HepG2 (cell line): ENCODE data around the gene STK38L. TPM values are rescaled to one million over a fixed set of nuclear protein-coding genes. Genes with fewer than 3 reads are reported as not detected.

Experiments used
- ATAC-seq: fragments of 200-7000 bp; cut with Tn5 transposase; 3 replicates; pipeline ENCODE4 v1.9.1; 2020; ENCODE audit warnings: mild to moderate bottlenecking, moderate library complexity
- BruUV-seq: library from RNA; stranded (reverse); fragments of 400-500 nt; replicated peaks from 2 replicates; lab custom pipeline; 2021; lab: Mats Ljungman, UMichigan
- CTCF ChIA-PET: fragments of 300-600 bp; formaldehyde crosslinking; extraction: SDS; loops from one replicate; lab custom pipeline; 2021; ENCODE audit warnings: low total read pairs, inconsistent platforms, low intra/inter-chr PET ratio; lab: Yijun Ruan, JAX
- POLR2A ChIA-PET: fragments of 350-600 bp; sonication (Branson Sonifier 250); formaldehyde crosslinking; loops from one replicate; lab custom pipeline; 2020; ENCODE audit warnings: antibody characterized with exemption, inconsistent platforms; lab: Yijun Ruan, JAX
- DNase-seq: peaks from one replicate; pipeline ENCODE4 v3.0.0-alpha.2; 2015; ENCODE audit warnings: low spot score
- FAIRE-seq: peaks from 3 replicates; lab custom pipeline; 2011; peaks lifted over from hg19 to GRCh38; lab: Jason Lieb, UNC
- H2AFZ ChIP-seq: one replicate; pipeline ENCODE4 v1.6.1; 2011; ENCODE audit warnings: low read length, inconsistent platforms
- H3K27ac ChIP-seq: fragments of 300-600 bp; 3 replicates; pipeline ENCODE4 v1.8.0; 2011; ENCODE audit warnings: mixed run types, mild to moderate bottlenecking, mixed read lengths, low read length, inconsistent platforms; ENCODE audit not compliant: insufficient read depth; ENCODE audit errors: extremely low read length
- H3K27me3 ChIP-seq, 2 experiments: fragments of 200-600 bp in 1 of 2; 2 replicates in 1 of 2; 3 replicates in 1 of 2; pipeline versions ENCODE4 v1.6.0 to v1.8.0; 2011; ENCODE audit warnings: low read length in 2 of 2, mild to moderate bottlenecking in 2 of 2, moderate library complexity in 2 of 2, inconsistent platforms in 1 of 2; ENCODE audit not compliant: insufficient read depth in 2 of 2, control insufficient read depth in 1 of 2
- H3K36me3 ChIP-seq, 2 experiments: fragments of 200-600 bp in 1 of 2; replicated peaks in 1 of 2; 2 replicates in 1 of 2; 3 replicates in 1 of 2; pipeline versions ENCODE4 v1.5.1 to v1.8.0; 2011; ENCODE audit warnings: low read length in 2 of 2, inconsistent platforms in 1 of 2; ENCODE audit not compliant: insufficient read depth in 2 of 2, control insufficient read depth in 1 of 2
- H3K4me1 ChIP-seq: 2 replicates; pipeline ENCODE4 v1.5.1; 2012; ENCODE audit warnings: low read length, inconsistent platforms; ENCODE audit not compliant: insufficient read depth
- H3K4me2 ChIP-seq: 2 replicates; pipeline ENCODE4 v1.6.0; 2011; ENCODE audit warnings: low read depth, low read length, inconsistent platforms
- H3K4me3 ChIP-seq, 3 experiments: fragments of 200-600 bp in 1 of 3; sonication (generic), shearing (Covaris generic) in 1 of 3; replicated peaks in 1 of 3; 2 replicates each; pipeline ENCODE4 v1.5.1; 2011 to 2016; ENCODE audit warnings: low read length in 3 of 3, inconsistent platforms in 2 of 3, low read depth in 2 of 3, mild to moderate bottlenecking in 2 of 3, control low read depth in 1 of 3, mixed read lengths in 1 of 3; ENCODE audit not compliant: insufficient read depth in 1 of 3
- H3K79me2 ChIP-seq: one replicate; pipeline ENCODE4 v1.6.1; 2011; ENCODE audit warnings: low read length, inconsistent platforms; ENCODE audit not compliant: insufficient read depth
- H3K9ac ChIP-seq: 2 replicates; pipeline ENCODE4 v1.6.0; 2011; ENCODE audit warnings: mild to moderate bottlenecking, low read depth, low read length, inconsistent platforms; ENCODE audit not compliant: insufficient read depth
- H3K9me3 ChIP-seq: 2 replicates; pipeline ENCODE4 v1.5.1; 2012; ENCODE audit warnings: mild to moderate bottlenecking, low read length
- H4K20me1 ChIP-seq: 2 replicates; pipeline ENCODE4 v1.6.0; 2011; ENCODE audit warnings: inconsistent platforms, mild to moderate bottlenecking, low read length, moderate library complexity; ENCODE audit not compliant: insufficient read depth
- ATF7 ChIP-seq, 2 experiments: fragments of 450-650 bp in 1 of 2; sonication (generic) in 1 of 2; formaldehyde crosslinking in 1 of 2; IDR thresholded peaks; 2 replicates each; pipeline versions ENCODE4 v1.4.0 to v1.6.1; 2016 to 2020; ENCODE audit warnings: antibody characterized with exemption in 1 of 2, mild to moderate bottlenecking in 1 of 2, missing genetic modification reagents in 1 of 2
- DMAP1 ChIP-seq: IDR thresholded peaks from 2 replicates; pipeline ENCODE4 v1.6.1; 2016
- GTF3A ChIP-seq: sonication (generic); formaldehyde crosslinking; conservative IDR thresholded peaks from 2 replicates; pipeline ENCODE4 v1.4.0; 2020; ENCODE audit warnings: mild to moderate bottlenecking, missing genetic modification reagents
- KDM5A ChIP-seq: fragments of 200-600 bp; sonication (generic); IDR thresholded peaks from 2 replicates; pipeline ENCODE4 v1.7.0; 2018; ENCODE audit warnings: antibody characterized with exemption, mild to moderate bottlenecking, low read length, borderline replicate concordance
- MAFK ChIP-seq, 2 experiments: IDR thresholded peaks in 1 of 2; conservative IDR thresholded peaks in 1 of 2; 2 replicates each; pipeline ENCODE4 v1.6.1; 2011; ENCODE audit warnings: improper control_type of control experiment in 2 of 2, low read length in 2 of 2
- NFE2L1 ChIP-seq: sonication (generic); formaldehyde crosslinking; IDR thresholded peaks from 2 replicates; pipeline ENCODE4 v1.4.0; 2020; ENCODE audit warnings: missing genetic modification reagents, mild to moderate bottlenecking, borderline replicate concordance
- NKX3-1 ChIP-seq: sonication (generic); formaldehyde crosslinking; IDR thresholded peaks from 2 replicates; pipeline ENCODE4 v1.5.0; 2020; ENCODE audit warnings: missing genetic modification reagents
- SMARCC2 ChIP-seq: fragments of 450-650 bp; IDR thresholded peaks from 2 replicates; pipeline ENCODE4 v1.6.1; 2017; ENCODE audit warnings: antibody characterized with exemption, mild to moderate bottlenecking
- SUZ12 ChIP-seq: fragments of 150-350 bp; IDR thresholded peaks from 2 replicates; pipeline ENCODE4 v1.6.1; 2014; ENCODE audit warnings: low read depth, low read length
- ZBTB42 ChIP-seq: sonication (generic); formaldehyde crosslinking; IDR thresholded peaks from 2 replicates; pipeline ENCODE4 v1.5.0; 2020; ENCODE audit warnings: mild to moderate bottlenecking, missing genetic modification reagents
- ZKSCAN8 ChIP-seq: IDR thresholded peaks from 2 replicates; pipeline ENCODE4 v1.6.1; 2016; ENCODE audit warnings: borderline replicate concordance, missing genetic modification reagents, missing compliant biosample characterization
- ZNF232 ChIP-seq: sonication (generic); formaldehyde crosslinking; IDR thresholded peaks from 2 replicates; pipeline ENCODE4 v1.4.0; 2020; ENCODE audit warnings: missing genetic modification reagents, borderline replicate concordance
- ZNF3 ChIP-seq: IDR thresholded peaks from 2 replicates; pipeline ENCODE4 v1.7.0; 2017; ENCODE audit warnings: inconsistent platforms
- ZNF350 ChIP-seq: sonication (generic); formaldehyde crosslinking; IDR thresholded peaks from 2 replicates; pipeline ENCODE4 v1.4.0; 2020; ENCODE audit warnings: mild to moderate bottlenecking, low read depth, missing genetic modification reagents, borderline replicate concordance
- ZNF614 ChIP-seq: IDR thresholded peaks from 2 replicates; pipeline ENCODE4 v1.6.1; 2018; ENCODE audit warnings: missing biosample characterization, missing genetic modification reagents, inconsistent platforms, borderline replicate concordance
- ZNF709 ChIP-seq: sonication (generic); formaldehyde crosslinking; IDR thresholded peaks from 2 replicates; pipeline ENCODE4 v1.5.0; 2020; ENCODE audit warnings: mild to moderate bottlenecking, missing genetic modification reagents
- ZNF766 ChIP-seq: sonication (generic); formaldehyde crosslinking; IDR thresholded peaks from 2 replicates; pipeline ENCODE4 v1.5.0; 2020; ENCODE audit warnings: missing genetic modification reagents, borderline replicate concordance
- ZNF841 ChIP-seq: sonication (generic); formaldehyde crosslinking; IDR thresholded peaks from 2 replicates; pipeline ENCODE4 v1.8.1; 2023; ENCODE audit warnings: missing genetic modification reagents, borderline replicate concordance
- WGBS: methylation state at CpG from one replicate; pipeline ENCODE4 v1.1.6; 2017; ENCODE audit warnings: low lambda C conversion rate; 5-methylcytosine and 5-hydroxymethylcytosine counted together
- in situ Hi-C: cut with HindIII; loops from 2 replicates; pipeline ENCODE4 v1.10.0; 2017; ENCODE audit warnings: low pct_unique_long_range_greater_than_20kb; ENCODE audit not compliant: extremely low pct_ligation_motif_present
- intact Hi-C: fragments of 100-400 bp; cut with micrococcal nuclease; formaldehyde crosslinking; loops from one replicate; pipeline ENCODE4 v1.10.0; 2022; ENCODE audit not compliant: unreplicated experiment
- polyA plus RNA-seq, 8 experiments: library from polyadenylated mRNA; depleted of rRNA in 3 of 8; stranded (reverse) in 7 of 8; unstranded in 1 of 8; fragments of >200 nt; fragmentation: Illumina TruSeq in 4 of 8; extraction: Trizol in 4 of 8; gene quantifications; 2 replicates each; pipeline versions ENCODE4 v1.2.1 to v1.2.3, GENCODE V29; 2011 to 2016; ENCODE audit warnings: low read depth in 4 of 8, missing spikeins in 1 of 8, mixed read lengths in 1 of 8; ENCODE audit not compliant: insufficient read depth in 1 of 8
- total RNA-seq, 5 experiments: library from RNA; depleted of rRNA; stranded (reverse); fragments of >200 nt; fragmentation: Illumina TruSeq; extraction: Trizol; gene quantifications; 2 replicates each; pipeline ENCODE4 v1.2.3, GENCODE V29; 2016; ENCODE audit warnings: low read depth in 1 of 5
- TF ChIP-seq, protein P1 (sequence below): sonication (generic); formaldehyde crosslinking; IDR thresholded peaks from 2 replicates; pipeline ENCODE4 v1.8.1; 2023; ENCODE audit warnings: missing genetic modification reagents, mild to moderate bottlenecking, borderline replicate concordance
- TF ChIP-seq, protein P2 (sequence below): sonication (generic); formaldehyde crosslinking; conservative IDR thresholded peaks from 2 replicates; pipeline ENCODE4 v1.4.0; 2020; ENCODE audit warnings: missing genetic modification reagents

STK38L gene
- total and polyA plus RNA-seq, 2 of the 13 experiments (the other 11 are each of a cell fraction or from before 2014, with no cell fraction given): 6.1 to 26.4 TPM

DNA sequence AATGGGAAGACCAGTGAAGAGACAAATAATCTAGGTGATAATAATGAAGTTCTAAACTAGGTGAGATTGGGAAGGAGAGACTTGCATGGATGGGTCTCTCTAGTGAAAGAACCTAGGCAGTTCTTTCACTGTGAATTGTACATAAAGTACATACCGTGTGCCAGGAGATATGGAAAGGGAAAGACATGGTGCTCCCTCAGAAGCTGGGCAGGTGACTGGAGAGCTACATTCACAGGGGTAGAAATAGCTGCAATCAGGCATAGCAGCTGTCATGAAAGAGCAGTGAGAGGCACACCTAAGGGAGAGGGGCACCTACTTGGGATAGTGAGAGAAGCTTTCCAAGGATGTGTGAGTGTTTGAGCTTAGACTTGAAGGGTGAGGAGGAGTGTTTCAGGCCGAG, 9.3 kb downstream of the STK38L start:
- ChIA-PET CTCF (no interaction called here), POLR2A (no interaction called here)
- intact Hi-C loops: no loop called here
- FAIRE-seq (no peak), ATAC-seq (no peak), DNase-seq (no peak)
- no peaks in the 10 kb centered on the region for H4K20me1 ChIP-seq
- no peak overlapping the region for H3K9ac ChIP-seq
- no peak overlapping the region for H3K4me2 ChIP-seq
- no TSS peak for BruUV-seq
- H3K4me3 ChIP-seq: no peak overlapping the region
- H3K4me1 ChIP-seq: peaks cover 18% of the 10 kb centered on the region
- H2AFZ ChIP-seq: no peak overlapping the region
- WGBS: 75% methylated on average over 2 of the region's 2 CpGs
- H3K27me3 ChIP-seq: no peaks in the 10 kb centered on the region
- TF ChIP-seq ZNF232 (no peak), KDM5A (no peak)
- no peaks in the 10 kb centered on the region for H3K9me3 ChIP-seq
- no peaks in the 10 kb centered on the region; a peak in 1 of 5 replicates for H3K36me3 ChIP-seq
- in situ Hi-C loops: no loop called here
- peaks cover 12% of the 10 kb centered on the region for H3K79me2 ChIP-seq
- H3K27ac ChIP-seq: no peak overlapping the region

DNA sequence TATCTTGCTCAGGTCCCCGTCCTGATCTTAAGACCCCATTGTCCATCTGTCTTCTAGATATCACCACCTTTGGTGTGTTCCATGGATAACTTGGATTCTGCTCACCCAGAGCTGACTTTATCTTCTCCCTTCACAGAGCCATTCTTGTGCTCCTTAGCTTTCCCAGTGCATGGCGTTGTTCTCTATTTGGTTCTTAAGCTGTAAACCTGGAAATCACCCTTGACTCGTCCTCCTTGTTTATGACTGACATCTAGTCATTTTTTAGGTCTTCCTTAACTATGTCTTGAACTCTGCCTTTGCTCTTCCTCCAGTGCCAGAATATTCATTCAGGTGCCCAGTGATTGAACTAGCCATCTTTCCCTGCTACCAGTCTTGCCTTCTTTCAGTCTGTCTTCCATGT, 11.7 kb downstream of the STK38L start:
- H3K79me2 ChIP-seq: peaks cover 10% of the 10 kb centered on the region
- H3K36me3 ChIP-seq: peaks cover 0 to 1% of the 10 kb centered on the region in 2 experiments; a peak in 2 of 5 replicates
- intact Hi-C loops (no loop called here), in situ Hi-C loops (no loop called here)
- no peak for FAIRE-seq
- H3K9ac ChIP-seq: no peak overlapping the region
- H3K27me3 ChIP-seq: no peaks in the 10 kb centered on the region
- WGBS: 100% methylated on average over 3 of the region's 3 CpGs
- CTCF ChIA-PET: no interaction called here
- H2AFZ ChIP-seq: no peak overlapping the region
- H3K27ac ChIP-seq: no peak overlapping the region
- DNase-seq: no peak
- peaks cover 27% of the 10 kb centered on the region for H3K4me1 ChIP-seq
- ATAC-seq: no peak
- H3K4me2 ChIP-seq: no peak overlapping the region
- no peaks in the 10 kb centered on the region for H3K9me3 ChIP-seq
- no TSS peak for BruUV-seq
- POLR2A ChIA-PET: no interaction called here
- H4K20me1 ChIP-seq: no peaks in the 10 kb centered on the region
- H3K4me3 ChIP-seq: no peak overlapping the region
- TF ChIP-seq GTF3A (CRISPR knock-in tag) (no peak), ZNF709 (no peak), ZNF350 (CRISPR knock-in tag) (no peak), NFE2L1 (CRISPR knock-in tag) (no peak), MAFK (conservative IDR thresholded peaks at IDR 0.05 in 1 of 2, IDR thresholded peaks at IDR 0.05 in 1 of 2; ENCODE audit: low read length in 2 of 2) (no peak), SMARCC2 (no peak), NKX3-1 (CRISPR knock-in tag) (no peak), ZKSCAN8 (CRISPR knock-in tag) (no peak), ATF7 (IDR thresholded peaks at IDR 0.05) (no peak), ATF7 (CRISPR knock-in tag; IDR thresholded peaks at IDR 0.05) (no peak), ZBTB42 (CRISPR knock-in tag) (no peak), ZNF841 (CRISPR knock-in tag) (no peak), ZNF614 (CRISPR knock-in tag) (no peak), ZNF3 (CRISPR knock-in tag) (no peak), SUZ12 (no peak), ZNF766 (no peak), DMAP1 (no peak)
- TF ChIP-seq, protein P1, sequence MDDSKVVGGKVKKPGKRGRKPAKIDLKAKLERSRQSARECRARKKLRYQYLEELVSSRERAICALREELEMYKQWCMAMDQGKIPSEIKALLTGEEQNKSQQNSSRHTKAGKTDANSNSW (CRISPR knock-in tag): no peak
- TF ChIP-seq, protein P2, sequence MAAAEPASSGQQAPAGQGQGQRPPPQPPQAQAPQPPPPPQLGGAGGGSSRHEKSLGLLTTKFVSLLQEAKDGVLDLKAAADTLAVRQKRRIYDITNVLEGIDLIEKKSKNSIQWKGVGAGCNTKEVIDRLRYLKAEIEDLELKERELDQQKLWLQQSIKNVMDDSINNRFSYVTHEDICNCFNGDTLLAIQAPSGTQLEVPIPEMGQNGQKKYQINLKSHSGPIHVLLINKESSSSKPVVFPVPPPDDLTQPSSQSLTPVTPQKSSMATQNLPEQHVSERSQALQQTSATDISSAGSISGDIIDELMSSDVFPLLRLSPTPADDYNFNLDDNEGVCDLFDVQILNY (CRISPR knock-in tag): no peak
